A549 (cell line): Measurements from ENCODE around the gene ENGASE. TPM values are rescaled to one million over a fixed set of nuclear protein-coding genes. Genes with fewer than 3 reads are reported as not detected.

Experiments
- ATAC-seq, 2 experiments: fragments of 200-7000 bp in 1 of 2; fragments of >200 bp in 1 of 2; cut with Nextera tagmentation in 1 of 2; cut with Tn5 transposase in 1 of 2; 3 replicates each; pipeline versions ENCODE4 v1.8.0 to v1.9.1; 2018 to 2020; ENCODE audit warnings: mild to moderate bottlenecking in 1 of 2, moderate library complexity in 1 of 2
- CTCF ChIA-PET: fragments of 300-600 bp; sonication (Branson Sonifier 250); formaldehyde crosslinking; extraction: SDS; loops from one replicate; lab custom pipeline; 2021; ENCODE audit warnings: antibody characterized with exemption, inconsistent platforms; lab: Yijun Ruan, JAX
- POLR2A ChIA-PET: fragments of 350-600 bp; formaldehyde crosslinking; extraction: SDS; loops from one replicate; lab custom pipeline; 2021; ENCODE audit warnings: antibody characterized with exemption, inconsistent platforms; lab: Yijun Ruan, JAX
- DNase-seq, 2 experiments: peaks; one replicate each; pipeline versions ENCODE4 v3.0.0 to v3.0.0-alpha.2; 2011 to 2016; ENCODE audit warnings: low read depth in 1 of 2, low spot score in 1 of 2
- FAIRE-seq: peaks from 2 replicates; lab custom pipeline; 2011; peaks lifted over from hg19 to GRCh38; lab: Jason Lieb, UNC
- H3K27ac ChIP-seq, 2 experiments: fragments of >200 bp; sonication (Bioruptor Twin); formaldehyde crosslinking; 3 replicates each; pipeline ENCODE4 v1.5.1; 2016 to 2017
- H3K4me1 ChIP-seq: fragments of >200 bp; sonication (Bioruptor Twin); formaldehyde crosslinking; 3 replicates; pipeline ENCODE4 v1.6.1; 2016
- H3K4me2 ChIP-seq: fragments of >200 bp; sonication (Bioruptor Twin); formaldehyde crosslinking; 3 replicates; pipeline ENCODE4 v1.6.1; 2016
- H3K4me3 ChIP-seq: fragments of >200 bp; sonication (Bioruptor Twin); formaldehyde crosslinking; 3 replicates; pipeline ENCODE4 v1.5.1; 2016
- H3K9me3 ChIP-seq: fragments of >200 bp; sonication (Bioruptor Twin); formaldehyde crosslinking; 3 replicates; pipeline ENCODE4 v1.6.1; 2016
- ATOH8 ChIP-seq: fragments of 250-450 bp; sonication (Bioruptor Pico); IDR thresholded peaks from 2 replicates; pipeline ENCODE4 v1.5.0; 2020; ENCODE audit warnings: low read depth, mild to moderate bottlenecking, moderate library complexity
- BCL3 ChIP-seq: fragments of >200 bp; sonication (Bioruptor Twin); formaldehyde crosslinking; IDR thresholded peaks from 3 replicates; pipeline ENCODE4 v1.6.1; 2016
- CHD2 ChIP-seq: fragments of 150-350 bp; IDR thresholded peaks from 2 replicates; pipeline ENCODE4 v1.6.1; 2014; ENCODE audit warnings: low read length; ENCODE audit not compliant: partially characterized antibody
- E2F6 ChIP-seq: IDR thresholded peaks from 2 replicates; pipeline ENCODE4 v1.6.1; 2012; ENCODE audit warnings: low read depth, borderline replicate concordance
- EHMT2 ChIP-seq: fragments of 200-600 bp; sonication (generic); IDR thresholded peaks from 2 replicates; pipeline ENCODE4 v1.6.1; 2016; ENCODE audit warnings: antibody characterized with exemption, low read depth, mild to moderate bottlenecking, moderate library complexity
- EP300 ChIP-seq, 2 experiments: fragments of >200 bp; sonication (Bioruptor Twin); formaldehyde crosslinking; IDR thresholded peaks; 2 replicates in 1 of 2; 3 replicates in 1 of 2; pipeline ENCODE4 v1.6.1; 2016 to 2017
- ESRRA ChIP-seq: fragments of 150-350 bp; IDR thresholded peaks from 2 replicates; pipeline ENCODE4 v1.6.1; 2014; ENCODE audit warnings: mild to moderate bottlenecking, low read length, borderline replicate concordance
- FOSB ChIP-seq: fragments of 250-450 bp; sonication (Bioruptor Pico); IDR thresholded peaks from 2 replicates; pipeline ENCODE4 v1.5.0; 2020; ENCODE audit warnings: mild to moderate bottlenecking, moderate library complexity
- FOXS1 ChIP-seq: fragments of 250-450 bp; sonication (Bioruptor Pico); IDR thresholded peaks from 2 replicates; pipeline ENCODE4 v1.5.0; 2020; ENCODE audit warnings: mild to moderate bottlenecking, moderate library complexity
- HES2 ChIP-seq: fragments of >200 bp; sonication (Bioruptor Twin); formaldehyde crosslinking; IDR thresholded peaks from 2 replicates; pipeline ENCODE4 v1.6.1; 2016
- HMGXB4 ChIP-seq: fragments of 250-450 bp; sonication (Bioruptor Pico); IDR thresholded peaks from 2 replicates; pipeline ENCODE4 v1.5.0; 2021; ENCODE audit warnings: mild to moderate bottlenecking, moderate library complexity, borderline replicate concordance
- HOXA7 ChIP-seq: fragments of 250-450 bp; sonication (Bioruptor Pico); IDR thresholded peaks from 2 replicates; pipeline ENCODE4 v1.5.0; 2020; ENCODE audit warnings: mild to moderate bottlenecking, moderate library complexity
- JUN ChIP-seq, 2 experiments: fragments of >200 bp; sonication (Bioruptor Twin); formaldehyde crosslinking; IDR thresholded peaks; 2 replicates in 1 of 2; 3 replicates in 1 of 2; pipeline ENCODE4 v1.6.1; 2016 to 2017
- JUNB ChIP-seq: fragments of >200 bp; sonication (Bioruptor Twin); formaldehyde crosslinking; IDR thresholded peaks from 2 replicates; pipeline ENCODE4 v1.6.1; 2016
- MAFK ChIP-seq: fragments of 450-650 bp; IDR thresholded peaks from 2 replicates; pipeline ENCODE4 v1.6.1; 2014; ENCODE audit not compliant: partially characterized antibody
- MAZ ChIP-seq: fragments of 150-350 bp; IDR thresholded peaks from 2 replicates; pipeline ENCODE4 v1.6.1; 2014; ENCODE audit warnings: antibody characterized with exemption, low read depth, low read length, borderline replicate concordance
- PBX3 ChIP-seq: IDR thresholded peaks from 2 replicates; pipeline ENCODE4 v1.6.1; 2012
- POLR2A ChIP-seq: IDR thresholded peaks from 2 replicates; pipeline ENCODE4 v1.6.1; 2012; ENCODE audit warnings: mild to moderate bottlenecking, low read length
- POLR2AphosphoS2 ChIP-seq: conservative IDR thresholded peaks from 2 replicates; pipeline ENCODE4 v1.6.1; 2012; ENCODE audit warnings: low read length, improper control_type of control experiment, inconsistent platforms
- RAD21 ChIP-seq, 2 experiments: fragments of >200 bp in 1 of 2; sonication (Bioruptor Twin) in 1 of 2; formaldehyde crosslinking in 1 of 2; IDR thresholded peaks in 1 of 2; conservative IDR thresholded peaks in 1 of 2; 2 replicates in 1 of 2; 3 replicates in 1 of 2; pipeline ENCODE4 v1.6.1; 2012 to 2018; ENCODE audit warnings: inconsistent platforms in 1 of 2
- RFX5 ChIP-seq: fragments of 450-650 bp; IDR thresholded peaks from 2 replicates; pipeline ENCODE4 v1.7.1; 2014; ENCODE audit warnings: antibody characterized with exemption, mild to moderate bottlenecking, moderate library complexity
- SREBF2 ChIP-seq: fragments of 450-650 bp; IDR thresholded peaks from 2 replicates; pipeline ENCODE4 v1.6.1; 2014; ENCODE audit warnings: mild to moderate bottlenecking, moderate library complexity
- TP53 ChIP-seq: fragments of 250-450 bp; sonication (Bioruptor Pico); IDR thresholded peaks from 2 replicates; pipeline ENCODE4 v1.5.0; 2021; ENCODE audit warnings: mild to moderate bottlenecking, moderate library complexity
- ZC3H11A ChIP-seq: fragments of 450-650 bp; IDR thresholded peaks from 2 replicates; pipeline ENCODE4 v1.6.1; 2014; ENCODE audit warnings: antibody characterized with exemption, mild to moderate bottlenecking
- ZSCAN20 ChIP-seq: fragments of 250-450 bp; sonication (Bioruptor Pico); IDR thresholded peaks from 2 replicates; pipeline ENCODE4 v1.8.0; 2022; ENCODE audit warnings: mild to moderate bottlenecking, moderate library complexity
- WGBS: methylation state at CpG from one replicate; pipeline ENCODE4 v1.1.6; 2017; ENCODE audit errors: missing lambda C conversion rate; 5-methylcytosine and 5-hydroxymethylcytosine counted together
- polyA plus RNA-seq, 4 experiments: library from polyadenylated mRNA; depleted of rRNA in 3 of 4; stranded (reverse); fragments of >200 nt; fragmentation: RNase III in 1 of 4; extraction: RNeasy Plus Mini Kit Qiagen cat#74134 plus additional on column Dnase treatment in 1 of 4; gene quantifications; 2 replicates in 3 of 4; 3 replicates in 1 of 4; pipeline ENCODE4 v1.2.3, GENCODE V29; 2011 to 2017

Gene ENGASE
- polyA plus RNA-seq, 2 of the 4 experiments (the other 2 are of a cell fraction) = 13.4 to 41.7 TPM

GRCh38 chr17:79115487-79115886 is 40.9 kb downstream of the ENGASE start (continued):
- TF ChIP-seq RFX5 = no peak
- TF ChIP-seq EP300 (IDR thresholded peaks at IDR 0.05) = no peak

GRCh38 chr17:79116575-79117368 is 42.1 kb downstream of the ENGASE start:
- FAIRE-seq (no peak), DNase-seq (no peak), ATAC-seq (peak in 1 of 2 experiments; percentile 56; a peak in 3 of 6 replicates)
- TF ChIP-seq HOXA7 (no peak), EP300 (IDR thresholded peaks at IDR 0.05) (no peak), TP53 (CRISPR knock-in tag) (no peak), ZC3H11A (no peak), JUN (IDR thresholded peaks at IDR 0.05) (no peak)
- Histone ChIP-seq H3K4me2 (no peak overlapping the region), H3K4me1 (no peaks in the 10 kb centered on the region), H3K9me3 (no peaks in the 10 kb centered on the region), H3K4me3 (no peak overlapping the region), H3K27ac (no peak overlapping the region)
- CTCF ChIA-PET = interaction anchor here (0.9 to 3.1 kb wide), 4 partner anchors 29 to 277 kb away, joined by 3 to 10 read pairs (median 6); no protein-coding TSS in a partner anchor
- POLR2A ChIA-PET = no interaction called here
- 85% methylated on average over 12 of the region's 19 CpGs for WGBS

GRCh38 chr17:79117905-79118487 is 43.4 kb downstream of the ENGASE start:
- Histone ChIP-seq H3K4me2 (no peak overlapping the region), H3K4me3 (no peak overlapping the region), H3K4me1 (no peaks in the 10 kb centered on the region), H3K9me3 (no peaks in the 10 kb centered on the region), H3K27ac (no peak overlapping the region)
- ChIA-PET POLR2A (no interaction called here), CTCF (interaction anchor here (0.9 to 3.1 kb wide), 5 partner anchors 25 to 275 kb away, joined by 3 to 14 read pairs (median 5); no protein-coding TSS in a partner anchor)
- TF ChIP-seq POLR2AphosphoS2 (no peak), ZSCAN20 (CRISPR knock-in tag) (no peak), BCL3 (no peak), JUNB (no peak), ATOH8 (CRISPR knock-in tag) (no peak), JUN (IDR thresholded peaks at IDR 0.05) (no peak), RAD21 (conservative IDR thresholded peaks at IDR 0.05 in 1 of 2, IDR thresholded peaks at IDR 0.05 in 1 of 2) (no peak), FOXS1 (CRISPR knock-in tag) (no peak), EP300 (IDR thresholded peaks at IDR 0.05) (no peak), MAFK (no peak)
- no peak for ATAC-seq
- DNase-seq = no peak
- no peak for FAIRE-seq
- WGBS = 71% methylated on average over 21 of the region's 21 CpGs

- no peak for DNase-seq
- Histone ChIP-seq H3K9me3 (no peaks in the 10 kb centered on the region), H3K4me2 (no peak overlapping the region), H3K4me1 (no peaks in the 10 kb centered on the region), H3K27ac (no peak overlapping the region), H3K4me3 (no peak overlapping the region)
- ChIA-PET CTCF (interaction anchor here (1.7 to 3.1 kb wide), 3 partner anchors 31 to 274 kb away, joined by 5 to 14 read pairs (median 10); no protein-coding TSS in a partner anchor), POLR2A (no interaction called here)
- no peak for FAIRE-seq
- no peak for ATAC-seq
- 52% methylated on average over 4 of the region's 4 CpGs for WGBS
- TF ChIP-seq ZSCAN20 (CRISPR knock-in tag) = no peak
- TF ChIP-seq CHD2 = no peak
- no peak for TF ChIP-seq PBX3
- TF ChIP-seq HES2 = no peak
- no peak for TF ChIP-seq SREBF2
- no peak for TF ChIP-seq ESRRA
- no peak for TF ChIP-seq RAD21 (conservative IDR thresholded peaks at IDR 0.05 in 1 of 2, IDR thresholded peaks at IDR 0.05 in 1 of 2)
- TF ChIP-seq HMGXB4 = no peak
- TF ChIP-seq MAZ = no peak
- TF ChIP-seq FOSB (CRISPR knock-in tag) = no peak
- no peak for TF ChIP-seq EHMT2
- TF ChIP-seq TP53 (CRISPR knock-in tag) = no peak
- no peak for TF ChIP-seq POLR2A
- TF ChIP-seq E2F6 = no peak
These were observed 44.3 kb downstream of the ENGASE start for GRCh38 chr17:79118924-79119323.
